GM15510 (cell line): Measurements from ENCODE around the gene COL19A1.

Source experiments
- POLR2A ChIP-seq: IDR thresholded peaks from 3 replicates; pipeline ENCODE4 v1.6.1; 2011; ENCODE audit warnings: borderline replicate concordance; ENCODE audit not compliant: insufficient read length; ENCODE audit errors: extremely low read depth

COL19A1 gene

GRCh38 chr6:70062010-70062409 is 195.7 kb downstream of the COL19A1 start:
- TF ChIP-seq POLR2A: no peak

- TF ChIP-seq POLR2A: no peak
Measured at GRCh38 chr6:70072540-70073179, 206.3 kb downstream of the COL19A1 start.

- no peak for TF ChIP-seq POLR2A
Measured at GRCh38 chr6:70073637-70074036, 207.3 kb downstream of the COL19A1 start.

GRCh38 chr6:70079241-70079640 is 212.9 kb downstream of the COL19A1 start:
- TF ChIP-seq POLR2A: no peak

- TF ChIP-seq POLR2A: no peak
Measured at GRCh38 chr6:70080443-70081070, 214.2 kb downstream of the COL19A1 start.

DNA sequence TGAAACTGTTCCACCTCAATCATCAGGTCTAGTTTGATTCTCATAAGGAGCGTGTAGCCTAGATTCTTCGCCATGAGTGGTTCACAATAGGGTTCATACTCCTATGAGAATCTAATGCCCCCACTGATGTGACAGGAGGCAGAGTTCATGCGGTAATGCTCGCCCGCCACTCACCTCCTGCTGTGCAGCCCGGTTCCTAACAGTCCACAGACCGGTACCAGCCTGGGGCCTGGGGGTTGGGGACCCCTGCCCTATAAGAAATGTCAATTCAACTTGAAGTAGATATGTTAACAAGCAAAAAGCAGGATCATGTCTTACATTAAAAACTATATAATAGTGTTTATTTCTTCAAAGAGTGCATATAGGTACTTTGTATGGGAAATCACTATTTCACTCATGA is 216.5 kb downstream of the COL19A1 start:
- TF ChIP-seq POLR2A: no peak

DNA sequence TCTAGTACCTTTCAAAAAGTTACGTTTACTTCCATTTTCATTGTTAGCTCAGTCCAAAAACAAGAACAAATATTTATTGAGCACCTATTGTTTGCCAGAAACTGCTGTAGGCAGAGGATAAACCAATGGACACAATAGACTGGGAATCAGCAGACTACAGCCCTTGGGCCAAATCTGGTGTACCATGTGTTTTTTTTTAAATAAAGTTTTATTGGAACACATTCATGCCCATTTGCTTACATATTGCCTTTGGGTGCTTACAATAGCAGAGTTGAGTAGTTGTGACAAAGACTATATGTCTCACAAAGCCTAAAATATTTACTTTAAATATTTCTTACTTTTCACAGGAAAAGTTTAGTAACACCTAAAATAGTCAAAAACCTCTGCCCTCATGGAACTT is 220.4 kb downstream of the COL19A1 start:
- no peak for TF ChIP-seq POLR2A

DNA sequence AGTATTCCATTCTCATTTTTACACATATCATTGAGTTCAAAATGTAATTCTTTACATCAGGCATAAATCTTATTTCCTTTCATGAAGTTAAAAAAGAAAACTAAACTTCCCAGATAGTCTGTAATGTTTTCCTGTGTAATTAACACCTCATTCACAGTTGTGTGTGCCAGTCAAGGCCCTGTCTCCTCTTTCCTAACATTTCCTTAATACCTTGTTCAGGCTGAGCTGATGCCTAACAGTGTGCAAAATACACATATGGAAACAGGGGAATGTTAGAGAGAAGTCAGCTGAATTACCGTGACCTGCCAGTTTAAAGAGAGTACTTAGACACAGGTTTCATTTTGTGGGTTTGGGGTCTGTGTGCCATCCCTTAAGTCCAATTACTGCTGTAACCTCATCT is 227.8 kb downstream of the COL19A1 start:
- TF ChIP-seq POLR2A: no peak

DNA sequence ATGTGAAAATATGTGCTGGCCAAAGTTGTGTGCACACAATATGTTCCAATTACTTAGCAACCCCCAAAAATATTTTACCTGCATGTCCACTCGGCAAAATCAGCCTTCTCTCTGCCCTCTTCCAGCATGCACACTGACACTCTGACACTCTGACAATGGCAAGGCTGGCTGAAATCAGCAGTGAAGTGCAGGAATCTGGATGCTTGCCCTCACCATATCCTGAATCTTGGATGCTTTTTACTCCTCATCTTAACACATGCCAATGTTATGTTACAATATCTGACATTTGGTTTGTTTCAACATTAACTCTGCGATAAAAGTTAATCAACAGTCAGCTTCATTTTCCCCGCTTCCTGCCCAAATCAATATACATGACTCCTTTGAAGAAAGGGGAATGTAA is 233.4 kb downstream of the COL19A1 start:
- no peak for TF ChIP-seq POLR2A

DNA sequence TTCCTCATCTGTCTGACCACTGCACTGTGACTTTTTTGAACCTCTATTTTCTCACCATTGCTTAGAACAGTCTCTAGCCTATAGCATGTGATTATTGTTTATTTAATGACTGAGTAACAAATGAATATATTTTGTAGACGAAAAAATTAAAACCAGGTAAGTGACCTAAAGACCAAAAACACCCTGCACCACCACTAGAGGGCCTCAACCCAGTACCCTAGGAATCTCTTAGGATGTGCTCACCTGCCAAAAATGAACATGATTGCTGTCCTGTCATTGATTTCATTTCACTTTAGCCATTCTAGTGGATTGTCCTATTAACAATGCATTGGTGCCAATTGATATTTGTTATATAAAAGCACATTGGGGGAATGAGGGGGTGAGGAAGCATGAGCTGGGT is 237.4 kb downstream of the COL19A1 start:
- no peak for TF ChIP-seq POLR2A

- TF ChIP-seq POLR2A: no peak
Measured at GRCh38 chr6:70107852-70108629, 241.7 kb downstream of the COL19A1 start.

DNA sequence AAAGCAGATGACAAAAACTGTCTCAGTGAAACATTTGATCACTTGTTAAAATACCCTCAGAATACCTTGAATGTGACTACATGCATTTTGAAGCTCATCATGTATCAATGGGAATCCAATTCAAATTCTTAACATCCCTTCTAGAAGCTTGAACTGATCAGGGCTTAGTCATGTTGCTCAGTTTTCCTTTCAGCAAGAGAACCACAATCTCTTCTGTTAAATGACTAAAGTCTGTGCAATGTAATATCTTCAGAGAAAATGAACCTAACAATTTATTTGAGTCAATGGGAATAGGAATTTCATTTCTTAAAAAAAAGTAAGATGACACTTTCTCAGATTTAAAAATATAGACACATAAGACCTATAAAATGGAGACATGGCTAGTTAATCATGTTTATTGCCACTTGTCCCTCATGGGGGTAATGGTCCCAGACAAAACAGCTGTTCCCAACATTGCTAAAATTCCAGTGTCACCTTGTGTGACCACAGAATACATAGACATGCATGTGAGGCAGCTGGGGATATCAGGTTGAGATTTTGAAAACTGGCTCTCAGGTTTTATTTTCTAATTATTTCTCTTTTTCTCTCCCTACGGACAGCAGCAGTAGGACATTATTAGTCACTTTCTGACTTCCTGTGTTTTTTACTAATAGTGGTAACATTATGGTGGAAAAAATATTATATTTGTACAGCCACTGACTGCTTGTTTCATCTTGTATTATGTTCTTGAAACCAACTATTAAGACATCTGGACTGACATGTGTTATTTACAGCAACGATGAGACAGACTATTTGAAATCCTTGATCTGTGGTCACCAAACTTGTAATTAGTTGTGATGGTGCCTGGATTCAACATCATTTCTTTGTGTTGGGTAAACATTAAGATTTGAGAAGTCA is 244.0 kb downstream of the COL19A1 start:
- no peak for TF ChIP-seq POLR2A

- no peak for TF ChIP-seq POLR2A
Measured at GRCh38 chr6:70111737-70112136, 245.4 kb downstream of the COL19A1 start.

DNA sequence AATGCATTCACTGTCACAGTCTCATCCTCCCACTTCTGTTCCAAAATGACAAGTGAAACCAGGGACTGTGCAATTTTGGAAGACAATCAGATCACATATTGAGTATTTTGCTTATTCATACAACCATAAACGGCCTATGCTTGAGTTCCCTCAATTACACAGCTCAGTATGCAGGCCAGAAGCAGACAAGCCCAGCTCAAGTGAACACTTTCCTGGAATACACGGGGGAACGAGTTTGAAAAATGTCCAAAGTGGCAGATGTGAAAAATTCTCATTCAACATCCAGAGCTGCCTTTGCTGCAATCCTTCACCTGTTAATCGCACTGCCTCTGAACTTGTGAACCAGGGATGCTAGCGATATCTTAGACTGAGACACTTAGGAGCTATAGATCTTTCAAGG is 246.4 kb downstream of the COL19A1 start:
- TF ChIP-seq POLR2A: no peak

DNA sequence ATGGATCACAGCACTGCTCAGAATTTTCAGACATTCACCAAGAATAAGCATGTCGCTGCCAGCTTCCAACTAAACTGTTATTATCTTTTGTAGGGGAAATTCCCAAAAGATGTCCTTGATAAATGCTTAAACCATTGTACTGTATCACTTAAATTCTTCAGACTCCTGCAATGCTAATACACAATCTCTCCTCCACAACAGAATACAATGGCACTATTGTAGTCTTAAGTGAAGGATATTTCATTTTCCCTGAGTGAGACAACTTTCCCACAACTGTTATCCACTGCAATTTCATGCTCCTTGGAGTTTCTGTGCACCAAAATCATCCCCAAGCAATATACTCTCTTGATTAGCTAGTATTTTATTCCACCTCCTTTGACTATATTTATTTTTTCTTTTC is 246.8 kb downstream of the COL19A1 start:
- no peak for TF ChIP-seq POLR2A
